GM12878 (cell line): Measurements from ENCODE around the gene PRL.

Experiments
- CTCF ChIP-seq, 3 experiments: IDR thresholded peaks in 2 of 3; conservative IDR thresholded peaks in 1 of 3; 2 replicates each; pipeline ENCODE4 v1.5.1; 2011; ENCODE audit warnings: low read depth in 3 of 3, low read length in 3 of 3, mild to moderate bottlenecking in 3 of 3, control low read depth in 2 of 3, moderate library complexity in 2 of 3, inconsistent platforms in 1 of 3, mixed read lengths in 1 of 3; ENCODE audit not compliant: control insufficient read depth in 2 of 3, insufficient read depth in 1 of 3; ENCODE audit errors: extremely low read depth in 1 of 3
- DPF2 ChIP-seq: fragments of 450-650 bp; IDR thresholded peaks from 2 replicates; pipeline ENCODE4 v1.6.1; 2017; ENCODE audit warnings: mild to moderate bottlenecking
- EP300 ChIP-seq, 2 experiments: fragments of 150-350 bp in 1 of 2; IDR thresholded peaks; 2 replicates each; pipeline ENCODE4 v1.6.1; 2011 to 2012; ENCODE audit warnings: low read depth in 2 of 2, low read length in 2 of 2, borderline replicate concordance in 1 of 2, improper control_type of control experiment in 1 of 2, inconsistent platforms in 1 of 2; ENCODE audit not compliant: control insufficient read depth in 1 of 2
- EZH2 ChIP-seq: IDR thresholded peaks from 2 replicates; pipeline ENCODE4 v1.6.1; 2012; ENCODE audit warnings: low read depth, mild to moderate bottlenecking, control low read depth, inconsistent platforms, low read length, borderline replicate concordance; ENCODE audit not compliant: control insufficient read depth
- FOXM1 ChIP-seq: IDR thresholded peaks from 2 replicates; pipeline ENCODE4 v1.6.1; 2012; ENCODE audit warnings: low read depth, mild to moderate bottlenecking, inconsistent platforms, low read length, moderate library complexity
- KDM1A ChIP-seq: fragments of 200-600 bp; sonication (generic); IDR thresholded peaks from 2 replicates; pipeline ENCODE4 v1.6.1; 2016; ENCODE audit warnings: borderline replicate concordance
- MEF2A ChIP-seq: IDR thresholded peaks from 2 replicates; pipeline ENCODE4 v1.6.1; 2011; ENCODE audit warnings: low read depth, mild to moderate bottlenecking, low read length, moderate library complexity; ENCODE audit not compliant: insufficient read depth
- POLR2AphosphoS2 ChIP-seq: IDR thresholded peaks from 2 replicates; pipeline ENCODE4 v1.6.1; 2011; ENCODE audit warnings: low read depth, mild to moderate bottlenecking, low read length, improper control_type of control experiment, moderate library complexity
- POLR2AphosphoS5 ChIP-seq: IDR thresholded peaks from 2 replicates; pipeline ENCODE4 v1.6.1; 2011; ENCODE audit warnings: mild to moderate bottlenecking, low read length, inconsistent platforms
- SP1 ChIP-seq: IDR thresholded peaks from one replicate; pipeline ENCODE4 v1.6.1; 2011; ENCODE audit warnings: low read depth, low read length
- SPI1 ChIP-seq: IDR thresholded peaks from 2 replicates; pipeline ENCODE4 v1.6.1; 2011; ENCODE audit warnings: low read depth, mild to moderate bottlenecking, low read length, moderate library complexity, borderline replicate concordance; ENCODE audit not compliant: insufficient read depth
- SREBF2 ChIP-seq: IDR thresholded peaks from 2 replicates; pipeline ENCODE4 v1.6.1; 2012; ENCODE audit warnings: mild to moderate bottlenecking, low read length
- TAF1 ChIP-seq: IDR thresholded peaks from 2 replicates; pipeline ENCODE4 v1.6.1; 2011; ENCODE audit warnings: mild to moderate bottlenecking, low read depth, low read length, borderline replicate concordance
- TARDBP ChIP-seq: IDR thresholded peaks from 2 replicates; pipeline ENCODE4 v1.6.1; 2016; ENCODE audit warnings: borderline replicate concordance

GRCh38 chr6:22332711-22333110, 35.9 kb upstream of the PRL start:
- TF ChIP-seq TARDBP (no peak), TAF1 (no peak), CTCF (IDR thresholded peaks at IDR 0.05 in 2 of 3, conservative IDR thresholded peaks at IDR 0.05 in 1 of 3; ENCODE audit: control insufficient read depth in 2 of 3, extremely low read depth in 1 of 3, insufficient read depth in 1 of 3, low read depth in 3 of 3, low read length in 3 of 3) (no peak), POLR2AphosphoS5 (no peak), POLR2AphosphoS2 (no peak), KDM1A (no peak), SPI1 (no peak), FOXM1 (no peak; the same call in 1 of the 2 replicates), SREBF2 (no peak), MEF2A (no peak), EP300 (IDR thresholded peaks at IDR 0.05; ENCODE audit: borderline replicate concordance in 1 of 2, control insufficient read depth in 1 of 2, low read depth in 2 of 2, low read length in 2 of 2) (no peak), SP1 (no peak), DPF2 (no peak), EZH2 (no peak)
